Kidney tubule cell (primary cell): ENCODE results near the gene SLC1A3.
A peak's percentile ranks its signal among the peaks of the same experiment; 100 is the strongest.

Experiments used
- DNase-seq: peaks from one replicate; pipeline ENCODE4 v3.0.0-alpha.2; 2018; ENCODE audit warnings: low spot score

The SLC1A3 gene

GRCh38 chr5:36717131-36717695, 110.8 kb downstream of the SLC1A3 start:
- DNase-seq = no peak

- DNase-seq = no peak
These were observed 112.9 kb downstream of the SLC1A3 start for GRCh38 chr5:36719282-36719681.

- DNase-seq = no peak
These were observed 114.3 kb downstream of the SLC1A3 start for GRCh38 chr5:36720688-36721087.

- no peak for DNase-seq
These were observed 115.3 kb downstream of the SLC1A3 start for GRCh38 chr5:36721664-36722235.

- DNase-seq = no peak
These were observed 116.5 kb downstream of the SLC1A3 start for GRCh38 chr5:36722900-36723299.

- DNase-seq = no peak
These were observed 117.5 kb downstream of the SLC1A3 start for GRCh38 chr5:36723912-36724311.

GRCh38 chr5:36724467-36725332, 118.3 kb downstream of the SLC1A3 start:
- peak; percentile 4 for DNase-seq

GRCh38 chr5:36726317-36726716, 119.9 kb downstream of the SLC1A3 start:
- DNase-seq = no peak

- DNase-seq = no peak
These were observed 120.4 kb downstream of the SLC1A3 start for GRCh38 chr5:36726767-36727166.

GRCh38 chr5:36728697-36729543, 122.5 kb downstream of the SLC1A3 start:
- DNase-seq = peak; percentile 61

GRCh38 chr5:36730537-36731216, 124.3 kb downstream of the SLC1A3 start:
- no peak for DNase-seq

- peak; percentile 16 for DNase-seq
These were observed 126.8 kb downstream of the SLC1A3 start for GRCh38 chr5:36733183-36733582.

- DNase-seq = peak; percentile 24
These were observed 128.0 kb downstream of the SLC1A3 start for GRCh38 chr5:36734422-36734821.

- DNase-seq = no peak
These were observed 129.5 kb downstream of the SLC1A3 start for GRCh38 chr5:36735891-36736290.
